ENCODE measurements around the gene APOD.
A peak's percentile ranks its signal among the peaks of the same experiment; 100 is the strongest.
"Not testable (repeated sequence)": the region's sequence is repeated elsewhere in the genome, so short reads cannot be mapped to it uniquely, and the experiment has no call there.

APOD gene

DNA sequence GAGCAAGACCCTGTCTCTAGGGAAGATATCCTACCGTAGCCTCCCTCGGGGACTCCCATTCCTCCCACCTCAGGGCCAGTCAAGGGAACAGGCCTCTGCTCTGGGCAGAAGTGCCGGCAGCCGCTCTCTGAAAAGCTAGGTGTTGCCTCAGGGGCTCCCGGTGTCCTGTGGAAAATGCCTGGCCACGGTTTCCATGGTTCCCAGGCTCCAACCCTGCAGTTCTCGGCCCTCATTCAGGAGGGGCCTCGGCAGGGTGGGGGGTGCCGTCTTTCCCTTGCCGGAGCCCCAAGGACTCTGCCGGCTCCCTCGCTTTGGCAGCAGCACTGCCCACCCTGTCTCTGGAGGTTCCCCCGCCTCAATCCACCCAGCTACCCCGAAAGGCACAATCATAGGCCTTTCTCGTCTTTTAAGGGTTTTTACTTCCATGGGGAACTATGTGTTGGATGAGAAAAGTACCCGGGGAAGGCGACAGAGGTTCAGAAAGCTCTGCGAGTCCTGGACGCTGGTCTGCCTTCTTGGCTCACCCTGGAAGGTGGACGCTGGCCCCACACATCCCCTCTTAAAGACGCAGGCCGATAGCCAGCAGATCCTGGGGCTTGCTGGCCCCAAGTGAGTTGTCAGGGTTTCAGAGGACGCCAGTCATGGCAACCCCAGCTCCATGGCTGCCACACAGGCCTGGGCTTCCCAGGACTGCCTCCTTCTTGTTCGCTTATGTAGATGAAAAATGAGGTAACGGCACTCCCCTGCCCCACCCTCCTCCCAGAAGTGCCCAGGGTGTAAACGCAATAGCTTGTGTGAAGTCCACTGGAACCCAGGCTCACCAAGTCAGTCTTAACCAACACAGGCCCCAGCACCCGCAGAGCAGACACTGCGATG lies 34.3 kb upstream of the APOD start:
- DNase-seq: not testable (repeated sequence)

DNA sequence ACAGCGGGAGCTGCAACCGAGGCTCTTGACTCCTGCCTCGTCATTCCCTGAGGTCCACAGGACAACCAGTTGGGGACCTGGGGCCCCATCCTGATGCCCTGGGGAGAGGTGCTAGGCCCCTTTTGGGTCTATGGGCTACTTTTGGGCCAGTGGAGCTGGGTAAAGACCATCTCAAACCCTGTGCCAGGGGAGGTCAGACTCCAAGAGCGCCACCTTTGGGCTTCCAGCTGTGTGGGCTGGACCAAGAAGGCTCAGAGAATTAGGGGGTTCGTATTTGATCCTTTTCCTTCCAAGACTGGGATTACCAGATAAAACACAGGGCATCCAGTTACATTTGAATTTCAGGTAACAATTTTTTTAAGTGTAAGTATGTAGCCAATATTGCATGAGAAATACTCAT lies 33.4 kb upstream of the APOD start:
- not testable (repeated sequence) for DNase-seq

DNA sequence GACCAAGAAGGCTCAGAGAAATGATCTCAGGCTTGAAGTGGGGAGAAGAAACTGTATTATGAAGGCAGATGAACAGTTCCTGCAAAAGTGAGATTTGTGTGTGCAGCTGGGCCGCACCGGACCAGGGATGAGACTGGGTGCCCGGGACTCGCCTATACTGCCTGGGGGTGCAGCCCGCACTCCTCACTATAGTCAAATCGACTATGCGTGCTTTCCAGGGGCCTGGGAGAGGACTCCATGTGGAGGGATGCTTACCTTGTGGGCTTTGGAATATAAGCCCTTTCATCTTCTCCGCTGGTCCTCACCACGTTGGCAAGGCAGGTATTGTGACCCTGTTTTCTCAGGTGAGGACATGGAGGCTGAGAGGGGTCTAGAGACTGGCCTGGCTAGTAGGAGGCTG lies 32.9 kb upstream of the APOD start:
- DNase-seq: no peak

DNA sequence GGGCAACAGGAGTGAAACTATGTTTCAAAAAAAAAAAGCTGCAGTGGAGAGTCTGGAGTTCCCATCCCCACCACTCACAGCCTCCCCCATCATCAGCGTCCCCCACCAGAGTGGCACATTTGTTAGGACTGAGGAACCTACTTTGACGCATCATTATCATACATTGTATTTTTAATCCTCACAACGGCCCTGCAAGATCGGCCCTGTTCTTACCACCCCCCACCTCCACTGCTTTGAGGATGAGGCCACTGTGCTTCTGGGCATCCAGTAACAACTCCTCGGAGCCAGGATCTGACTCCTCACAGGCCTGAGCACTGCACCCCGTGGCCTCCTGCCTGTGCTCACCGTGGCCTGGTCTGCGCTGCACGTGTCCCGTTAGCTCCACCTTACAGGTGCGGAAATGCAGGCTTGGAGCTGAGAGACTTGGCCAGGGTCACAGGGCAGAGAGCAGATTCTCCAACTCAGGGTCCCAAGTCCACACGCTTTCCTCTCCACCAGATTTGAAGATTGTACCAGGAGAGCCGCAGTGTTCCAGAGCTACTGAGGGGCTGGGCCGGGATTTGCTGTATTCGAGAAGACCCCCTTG lies 32.3 kb upstream of the APOD start:
- not testable (repeated sequence) for DNase-seq

DNA sequence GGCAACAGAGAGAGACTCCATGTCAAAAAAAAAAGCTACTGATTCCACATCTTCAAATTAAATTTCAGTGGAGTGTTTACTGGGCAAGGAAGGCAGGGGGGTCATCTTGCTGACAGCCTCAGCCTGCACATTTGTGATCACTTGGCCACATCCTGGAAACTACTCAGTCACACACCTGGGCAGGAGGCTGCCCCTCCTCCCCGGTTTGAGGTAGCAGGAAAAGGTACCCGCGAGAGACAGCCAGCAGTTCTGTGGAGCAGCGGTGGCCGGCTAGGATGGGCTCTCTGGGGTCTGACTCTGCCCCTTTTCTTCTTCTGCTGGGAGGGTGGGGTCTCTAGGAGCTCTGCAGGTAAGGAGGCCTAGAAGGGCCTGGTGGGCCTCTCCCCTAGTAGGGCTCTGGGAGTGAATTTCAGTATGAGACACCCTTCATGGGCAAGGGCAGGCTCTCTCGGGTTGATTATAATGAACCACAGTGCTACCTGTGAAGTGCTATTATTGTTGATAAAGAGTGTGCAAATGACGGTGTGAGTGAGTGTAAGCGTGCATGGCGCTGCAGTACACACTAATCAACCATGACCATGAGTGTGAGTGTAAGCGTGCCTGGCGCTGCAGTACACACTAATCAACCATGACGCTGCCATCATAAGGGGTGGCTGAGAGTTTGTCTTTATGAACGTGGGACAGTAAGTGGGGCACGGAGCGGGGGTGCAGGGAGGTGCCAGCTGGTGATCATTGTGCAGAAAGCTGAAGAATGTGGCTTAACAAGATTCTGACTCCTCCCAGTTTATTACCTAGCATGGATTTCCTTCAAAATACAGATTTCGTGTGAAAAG lies 31.1 kb upstream of the APOD start:
- DNase-seq: not testable (repeated sequence)

DNA sequence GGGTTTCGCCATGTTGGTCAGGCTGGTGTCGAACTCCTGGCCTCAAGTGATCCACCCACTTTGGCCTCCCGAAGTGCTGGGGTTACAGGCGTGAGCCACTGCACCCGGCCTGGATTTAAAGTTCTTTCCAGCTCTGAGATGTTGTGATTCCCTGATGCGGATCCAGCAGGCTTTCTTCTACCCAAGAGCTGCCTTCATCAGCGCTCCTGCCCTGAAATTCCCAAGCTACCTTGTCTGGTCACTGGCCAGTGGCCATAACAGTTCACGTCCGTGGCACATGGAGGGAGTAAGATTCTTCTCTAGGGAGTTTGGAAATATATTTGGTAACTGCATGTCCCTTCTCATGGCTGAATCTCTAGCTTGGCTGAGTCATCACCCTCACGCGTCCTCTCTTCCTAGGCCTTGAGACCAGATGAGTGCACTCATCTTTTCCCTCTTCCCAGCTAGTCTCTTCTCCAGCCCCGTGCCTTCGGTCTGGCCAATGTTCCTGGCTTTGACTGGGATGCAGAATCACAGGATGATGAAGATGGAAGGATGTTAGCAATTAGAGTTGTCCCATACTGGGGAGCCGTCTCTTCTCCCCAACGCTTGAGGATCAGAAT lies 29.8 kb upstream of the APOD start:
- no peak for DNase-seq

DNA sequence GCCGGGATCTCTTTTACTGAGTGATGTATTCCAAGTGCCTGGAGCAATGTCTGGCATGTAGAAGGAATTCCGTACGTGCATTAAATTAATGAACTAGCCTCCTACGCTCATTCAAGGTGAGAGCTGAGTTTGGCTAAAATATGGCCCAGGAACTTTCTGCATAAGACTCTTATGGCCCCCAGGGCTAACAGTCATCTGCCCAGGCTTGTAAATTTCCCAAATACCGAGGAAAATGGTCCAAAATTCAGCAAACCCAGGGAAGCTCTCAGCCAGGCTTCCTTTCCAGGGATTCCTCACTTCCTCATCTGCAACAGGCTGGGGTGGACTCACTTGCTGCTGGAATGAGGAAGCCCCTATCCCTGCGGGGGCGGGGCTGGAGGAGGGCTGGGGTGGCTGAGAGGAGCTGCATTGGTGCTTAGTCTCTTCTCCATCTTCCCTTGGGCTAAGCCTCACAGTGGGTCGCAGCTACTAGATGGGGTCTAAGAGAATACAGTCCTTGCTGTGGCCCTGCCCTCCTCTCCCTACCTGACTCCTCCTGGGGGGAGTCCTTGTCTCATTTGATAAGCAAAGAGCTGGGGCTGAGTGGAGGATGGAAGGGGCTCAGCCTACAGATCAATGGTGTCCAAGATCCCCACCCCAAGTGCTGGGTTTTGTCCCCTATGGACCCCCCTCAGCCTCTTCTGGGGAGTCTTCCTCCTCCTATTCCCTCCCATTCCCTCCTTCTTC lies 28.5 kb upstream of the APOD start:
- DNase-seq: no peak

DNA sequence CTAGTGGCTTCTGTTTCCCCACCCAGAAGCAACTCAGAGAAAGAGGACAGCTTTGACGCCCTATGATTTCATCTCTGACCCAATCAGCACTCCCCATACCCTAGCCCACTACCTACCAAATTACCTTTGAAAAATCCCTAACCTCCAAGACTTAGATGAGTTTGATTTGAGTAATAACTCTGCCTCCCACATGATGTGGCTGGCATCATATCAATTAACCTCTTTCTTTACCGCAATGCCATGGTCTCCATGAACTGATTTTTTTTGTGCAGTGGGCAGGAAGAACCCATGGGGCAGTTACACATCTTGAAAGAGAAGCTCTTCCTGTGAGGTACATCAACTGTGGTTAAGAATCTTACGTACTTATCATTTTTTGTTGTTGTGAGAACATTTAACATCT lies 25.5 kb upstream of the APOD start:
- peak; percentile 17 for DNase-seq

DNA sequence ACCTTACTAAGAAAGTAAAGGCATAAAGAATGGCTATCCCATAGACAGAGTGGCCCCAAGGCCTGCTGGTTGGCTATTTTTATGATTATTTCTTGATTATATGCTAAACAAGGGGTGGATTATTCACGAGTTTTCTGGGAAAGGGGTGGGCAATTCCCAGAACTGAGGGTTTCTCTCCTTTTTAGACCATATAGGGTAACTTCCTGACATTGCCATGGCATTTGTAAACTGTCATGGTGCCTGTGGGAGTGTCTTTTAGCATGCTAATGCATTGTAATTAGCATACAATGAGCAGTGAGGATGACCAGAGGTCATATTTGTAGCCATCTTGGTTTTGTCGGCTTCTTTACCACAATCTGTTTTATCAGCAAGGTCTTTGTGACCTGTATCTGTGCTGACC lies 18.0 kb upstream of the APOD start:
- DNase-seq: not testable (repeated sequence)

DNA sequence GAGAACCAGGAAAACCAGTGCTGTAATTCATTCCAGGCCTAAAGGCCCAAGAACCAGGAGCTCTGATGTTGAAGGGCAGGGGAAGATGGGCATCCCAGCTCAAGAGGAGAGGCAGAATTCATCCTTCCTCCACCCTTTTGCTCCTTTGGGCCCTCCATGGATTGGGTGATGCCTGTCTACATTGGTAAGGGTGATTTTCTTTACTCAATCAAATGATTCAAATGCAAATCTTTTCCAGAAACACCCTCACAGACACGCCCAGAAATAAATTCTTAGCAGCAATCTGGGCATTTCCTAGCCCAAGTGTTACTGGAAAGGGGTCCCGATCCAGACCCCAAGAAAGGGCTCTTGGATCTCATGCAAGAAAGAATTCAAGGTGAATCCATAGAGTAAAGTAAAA lies 17.6 kb upstream of the APOD start:
- no peak for DNase-seq

DNA sequence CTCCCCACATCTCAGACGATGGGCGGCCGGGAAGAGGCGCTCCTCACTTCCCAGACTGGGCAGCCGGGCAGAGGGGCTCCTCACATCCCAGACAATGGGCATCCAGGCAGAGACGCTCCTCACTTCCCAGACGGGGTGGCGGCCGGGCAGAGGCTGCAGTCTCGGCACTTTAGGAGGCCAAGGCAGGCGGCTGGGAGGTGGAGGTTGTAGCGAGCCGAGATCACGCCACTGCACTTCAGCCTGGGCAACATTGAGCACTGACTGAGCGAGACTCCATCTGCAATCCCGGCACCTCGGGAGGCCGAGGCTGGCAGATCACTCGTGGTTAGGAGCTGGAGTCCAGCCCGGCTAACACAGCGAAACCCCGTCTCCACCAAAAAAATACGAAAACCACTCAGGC lies 16.2 kb upstream of the APOD start:
- not testable (repeated sequence) for DNase-seq

DNA sequence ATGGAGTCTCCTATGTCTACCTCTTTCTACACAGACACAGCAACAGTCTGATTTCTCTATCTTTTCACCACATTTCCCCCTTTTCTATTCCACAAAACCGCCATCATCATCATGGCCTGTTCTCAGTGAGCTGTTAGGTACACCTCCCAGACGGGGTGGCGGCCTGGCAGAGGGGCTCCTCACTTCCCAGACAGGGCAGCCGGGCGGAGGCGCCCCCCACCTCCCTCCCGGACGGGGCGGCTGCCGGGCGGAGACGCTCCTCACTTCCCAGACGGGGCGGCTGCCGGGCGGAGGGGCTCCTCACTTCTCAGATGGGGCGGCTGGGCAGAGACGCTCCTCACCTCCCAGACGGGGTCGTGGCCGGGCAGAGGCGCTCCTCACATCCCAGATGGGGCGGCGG lies 15.8 kb upstream of the APOD start:
- DNase-seq: not testable (repeated sequence)

DNA sequence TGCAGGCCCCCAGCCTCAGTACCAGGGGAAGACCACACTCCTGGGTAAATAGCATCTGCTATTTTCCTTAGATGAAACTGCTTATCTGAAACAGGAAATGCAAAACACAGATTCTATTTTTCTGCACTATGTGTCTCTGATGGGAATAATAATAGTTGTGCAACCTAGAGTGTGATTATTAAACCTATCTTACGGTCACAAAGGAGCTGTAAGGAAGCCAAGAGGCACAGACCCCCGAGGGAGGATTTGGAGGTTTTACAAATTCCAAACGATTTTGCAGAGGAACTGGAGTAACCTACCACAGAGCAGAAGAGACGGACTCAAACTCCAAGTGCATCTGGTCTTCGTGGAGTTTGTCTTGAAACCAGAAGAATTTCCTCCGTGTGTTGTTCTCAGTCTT lies 14.1 kb upstream of the APOD start:
- no peak for DNase-seq

DNA sequence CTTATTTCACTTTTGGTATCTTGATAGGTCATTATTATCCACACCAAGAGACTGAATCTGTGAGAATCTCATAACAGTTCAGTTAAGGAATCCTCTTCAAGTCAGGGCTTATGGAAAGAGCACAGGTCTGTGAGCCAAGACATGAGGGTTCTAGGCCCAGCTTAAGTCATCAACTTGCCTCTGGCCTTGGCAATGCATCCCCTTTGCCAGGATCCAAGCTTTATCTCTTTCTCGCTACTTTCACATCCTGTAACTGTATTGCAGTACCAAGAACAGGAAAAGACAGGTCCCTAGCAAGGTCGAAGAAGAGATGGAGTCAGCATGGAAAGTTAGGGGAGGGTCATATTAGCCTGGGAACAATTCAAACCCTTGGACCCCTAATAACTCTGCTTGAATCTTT lies 13.5 kb upstream of the APOD start:
- DNase-seq: no peak

DNA sequence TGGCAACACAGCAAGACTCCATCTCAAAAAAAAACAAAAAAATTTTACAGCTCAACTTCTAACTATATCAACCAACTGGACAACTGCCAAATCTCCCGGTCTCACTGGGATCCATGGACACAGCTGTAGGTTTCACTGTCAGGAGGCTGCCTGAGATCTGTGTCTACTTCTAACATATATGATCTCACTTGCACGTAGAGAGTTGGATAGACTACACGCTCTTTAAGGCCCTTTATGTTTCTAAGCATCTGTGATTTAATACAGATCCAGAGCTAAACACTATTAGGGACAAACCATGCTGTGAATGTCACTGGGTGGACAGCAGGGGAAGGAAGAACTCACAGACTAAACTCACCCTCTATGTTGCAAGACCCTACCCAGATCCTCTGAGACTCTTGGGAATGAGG lies 13.0 kb upstream of the APOD start:
- DNase-seq: no peak

DNA sequence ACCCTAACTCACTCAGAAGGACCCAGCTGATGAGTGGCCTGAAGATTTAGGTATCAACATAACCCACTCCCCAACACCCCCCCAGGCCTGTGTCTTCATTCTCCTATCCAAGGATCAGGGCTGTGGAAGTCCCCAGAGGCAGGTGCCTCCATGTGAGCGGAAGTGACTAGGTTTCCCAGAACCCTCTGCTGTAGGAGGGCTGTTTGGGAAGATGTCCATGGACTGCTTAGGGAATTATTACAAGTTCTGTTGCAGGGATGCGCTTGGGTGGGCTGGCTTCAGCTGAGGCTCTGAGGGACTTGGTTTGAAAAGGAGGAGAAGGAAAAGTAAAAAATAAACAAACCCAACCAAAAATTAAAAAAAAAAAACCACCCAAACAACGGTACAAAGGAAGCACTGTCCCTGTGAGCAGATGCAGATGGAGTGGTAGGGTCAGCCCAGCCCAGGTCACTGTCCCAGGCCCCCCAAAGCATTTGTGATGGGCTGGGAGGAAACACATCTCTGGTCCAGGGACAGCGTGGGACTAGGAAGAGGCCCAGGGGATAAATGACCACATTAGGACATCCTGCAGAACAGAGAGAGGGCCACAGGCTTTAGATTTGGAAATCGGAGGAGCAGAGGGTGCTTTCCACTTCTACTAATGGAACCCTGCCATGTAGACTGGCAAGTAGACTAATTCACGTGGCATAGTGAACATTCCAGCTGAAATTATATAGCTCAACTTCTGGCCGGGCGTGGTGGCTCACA lies 12.2 kb upstream of the APOD start:
- DNase-seq: no peak

DNA sequence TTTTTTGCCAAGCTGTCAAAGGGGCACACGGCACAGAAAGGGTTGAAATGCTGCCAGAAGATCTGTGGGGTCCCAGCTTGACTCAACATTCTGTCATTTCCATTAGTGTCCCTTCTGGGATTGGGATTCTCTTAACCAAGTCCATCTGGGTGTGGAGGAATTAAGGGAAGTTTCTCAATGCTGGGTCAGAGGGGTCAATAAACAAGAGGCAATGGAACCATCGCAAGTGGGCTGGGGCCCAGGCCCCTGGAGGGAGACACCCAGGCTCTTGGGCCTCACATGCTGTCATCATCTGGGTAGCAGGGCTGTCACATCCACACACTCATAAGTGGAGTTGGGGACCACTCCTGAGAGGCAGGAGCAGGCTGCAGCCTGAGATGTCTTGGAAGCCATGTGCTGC lies 8.1 kb upstream of the APOD start:
- DNase-seq: no peak

DNA sequence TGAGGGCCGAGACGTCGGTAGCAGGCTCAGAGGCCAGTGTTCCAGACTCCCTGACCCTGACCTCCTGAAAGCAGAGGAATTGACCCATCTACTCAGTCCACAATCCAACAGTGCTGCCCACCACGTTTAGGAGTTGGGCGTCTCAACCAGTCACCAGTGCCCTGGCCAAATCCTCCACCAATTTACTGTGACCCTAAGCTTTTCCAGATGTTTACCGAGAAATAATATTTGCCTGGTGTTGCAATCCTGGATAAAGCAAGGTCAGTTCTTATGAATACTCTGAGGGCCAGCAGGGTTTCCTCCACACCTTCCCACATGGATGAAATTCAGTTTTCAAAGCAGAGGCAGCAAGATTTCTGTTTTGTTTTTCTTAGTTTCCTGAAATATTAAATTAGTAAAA lies 7.5 kb upstream of the APOD start:
- no peak for DNase-seq

DNA sequence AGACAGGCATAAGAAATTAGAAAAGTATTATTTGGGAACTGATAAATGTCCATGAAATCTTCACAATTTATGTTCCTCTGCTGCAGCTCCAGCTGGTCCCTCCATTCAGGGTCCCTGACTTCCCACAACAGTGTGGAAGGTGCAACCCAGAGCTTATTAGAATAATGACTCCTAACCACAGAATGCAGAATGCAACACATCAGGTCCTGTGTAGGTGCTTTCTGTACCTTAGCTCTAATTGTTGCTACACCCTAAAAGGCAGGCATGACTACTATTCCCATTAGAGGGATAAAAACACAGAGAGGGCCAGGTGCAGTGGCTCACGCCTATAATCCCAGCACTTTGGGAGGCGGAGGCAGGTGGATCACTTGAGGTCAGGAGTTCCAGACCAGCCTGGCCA lies 6.6 kb upstream of the APOD start:
- not testable (repeated sequence) for DNase-seq

DNA sequence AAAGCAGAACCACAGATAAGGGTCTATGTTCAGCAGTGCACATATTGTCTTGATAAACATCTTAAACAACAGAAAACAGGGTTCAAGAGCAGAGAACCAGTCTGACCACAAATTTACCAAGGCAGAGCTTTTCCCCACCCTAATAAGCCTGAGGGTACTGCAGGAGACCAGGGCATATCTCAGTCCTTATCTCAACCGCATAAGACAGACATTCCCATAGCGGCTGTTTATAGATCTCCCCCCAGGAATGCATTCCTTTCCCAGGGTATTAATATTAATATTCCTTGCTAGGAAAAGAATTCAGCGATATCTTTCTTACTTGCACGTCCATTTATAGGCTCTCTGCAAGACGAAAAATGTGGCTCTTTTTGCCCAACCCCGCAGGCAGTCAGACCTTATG lies 6.1 kb upstream of the APOD start:
- DNase-seq: not testable (repeated sequence)

DNA sequence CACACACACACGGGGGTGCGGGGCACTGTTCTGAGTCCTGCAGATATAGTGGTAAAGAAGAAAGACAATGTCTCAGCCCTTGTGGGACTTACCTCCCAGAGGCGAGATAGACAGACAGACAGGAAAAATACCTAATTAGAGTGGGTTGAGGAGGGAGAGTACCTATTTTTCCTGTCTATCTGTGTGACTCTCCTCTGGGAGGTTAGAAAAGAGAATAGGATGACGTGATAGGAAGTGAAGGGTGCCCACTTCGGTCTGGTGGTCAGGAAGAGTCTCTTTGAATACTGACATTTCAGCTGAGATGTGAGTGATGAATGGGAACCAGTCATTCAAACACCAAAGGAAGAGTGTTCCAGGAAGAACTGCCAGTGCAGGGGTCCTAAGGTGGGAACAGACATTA lies 4.1 kb upstream of the APOD start:
- no peak for DNase-seq

DNA sequence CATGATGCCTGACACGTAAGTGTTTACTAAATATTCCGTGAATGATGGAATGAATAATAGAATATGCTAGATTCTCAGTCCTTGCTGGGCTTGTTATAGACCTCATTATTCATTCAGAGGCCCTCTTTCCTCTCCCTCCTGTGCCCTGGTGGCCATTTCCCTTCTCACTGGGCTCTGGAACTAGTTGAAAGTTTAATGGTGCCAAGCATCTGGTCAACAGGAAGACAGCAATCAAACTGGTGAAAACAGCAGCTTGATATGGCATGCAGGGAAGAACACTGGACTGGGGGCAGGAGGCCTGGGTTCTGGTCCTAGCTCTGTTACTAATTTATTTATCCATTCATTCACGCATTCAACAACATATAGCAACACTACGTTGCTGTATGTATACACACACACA lies 3.7 kb upstream of the APOD start:
- DNase-seq: no peak
